HG03469 (cell line): ENCODE data around the gene SCAMP3.

Source experiments
- ATAC-seq: cut with Tn5 transposase; IDR thresholded peaks from one replicate; pipeline ENCODE4 v1.9.1; 2021; ENCODE audit warnings: mild to moderate bottlenecking, moderate library complexity, moderate number of reproducible peaks; ENCODE audit not compliant: unreplicated experiment

SCAMP3 gene

GRCh38 chr1:155207806-155208540 lies 54.2 kb downstream of the SCAMP3 start, which contains the start of gene THBS3:
Gene THBS3, minus strand, starts transcription at chr1:155207897. Its CDS starts 21 bp downstream, at chr1:155207876.
- ATAC-seq, result no peak

- ATAC-seq, result no peak
Measured at GRCh38 chr1:155206891-155207805, 55.0 kb downstream of the SCAMP3 start.
